Osteoblast (primary cell): ENCODE measurements around the gene ADCY4. TPM values are rescaled to one million over a fixed set of nuclear protein-coding genes. Genes with fewer than 3 reads are reported as not detected.

Experiments
- DNase-seq: peaks from one replicate; pipeline ENCODE4 v3.0.0; 2011; ENCODE audit warnings: low spot score, mixed read lengths; ENCODE audit not compliant: insufficient read length; ENCODE audit errors: missing footprints
- H2AFZ ChIP-seq: 2 replicates; pipeline ENCODE4 v1.6.0; 2011; ENCODE audit warnings: mild to moderate bottlenecking, low read length
- H3K27ac ChIP-seq: 2 replicates; pipeline ENCODE4 v1.5.1; 2011; ENCODE audit warnings: mild to moderate bottlenecking, low read depth, low read length, moderate library complexity
- H3K27me3 ChIP-seq: 2 replicates; pipeline ENCODE4 v1.6.0; 2012; ENCODE audit warnings: mild to moderate bottlenecking, control low read depth, inconsistent platforms, low read length, moderate library complexity; ENCODE audit not compliant: insufficient read depth
- H3K36me3 ChIP-seq: 2 replicates; pipeline ENCODE4 v1.5.1; 2011; ENCODE audit warnings: mild to moderate bottlenecking, low read length, control low read depth, moderate library complexity; ENCODE audit not compliant: insufficient read depth
- H3K4me1 ChIP-seq: 2 replicates; pipeline ENCODE4 v1.5.1; 2011; ENCODE audit warnings: mild to moderate bottlenecking, low read length, control low read depth, moderate library complexity; ENCODE audit not compliant: insufficient read depth
- H3K4me2 ChIP-seq: 2 replicates; pipeline ENCODE4 v1.6.0; 2011; ENCODE audit warnings: mild to moderate bottlenecking, low read length; ENCODE audit not compliant: insufficient read depth
- H3K4me3 ChIP-seq: fragments of 200-600 bp; sonication (generic); 3 replicates; pipeline ENCODE4 v1.5.1; 2012; ENCODE audit warnings: mild to moderate bottlenecking, low read length, inconsistent platforms; ENCODE audit not compliant: insufficient read depth
- H3K79me2 ChIP-seq: 2 replicates; pipeline ENCODE4 v1.6.0; 2012; ENCODE audit warnings: mild to moderate bottlenecking, low read length, control low read depth, inconsistent platforms; ENCODE audit not compliant: insufficient read depth
- H3K9me3 ChIP-seq: 2 replicates; pipeline ENCODE4 v1.5.1; 2011; ENCODE audit warnings: low read depth, low read length, control low read depth
- H4K20me1 ChIP-seq: 2 replicates; pipeline ENCODE4 v1.6.0; 2012; ENCODE audit warnings: mild to moderate bottlenecking, low read length, control low read depth; ENCODE audit not compliant: insufficient read depth
- CTCF ChIP-seq: IDR thresholded peaks from 2 replicates; pipeline ENCODE4 v1.5.1; 2011; ENCODE audit warnings: mild to moderate bottlenecking, low read depth, low read length, moderate library complexity; ENCODE audit errors: extremely low read depth
- total RNA-seq: library from RNA; depleted of rRNA; stranded (reverse); fragments of >200 nt; gene quantifications from 2 replicates; pipeline ENCODE4 v1.2.3, GENCODE V29; 2012

ADCY4 gene
- total RNA-seq, 1 donor: 18.8 TPM

DNA sequence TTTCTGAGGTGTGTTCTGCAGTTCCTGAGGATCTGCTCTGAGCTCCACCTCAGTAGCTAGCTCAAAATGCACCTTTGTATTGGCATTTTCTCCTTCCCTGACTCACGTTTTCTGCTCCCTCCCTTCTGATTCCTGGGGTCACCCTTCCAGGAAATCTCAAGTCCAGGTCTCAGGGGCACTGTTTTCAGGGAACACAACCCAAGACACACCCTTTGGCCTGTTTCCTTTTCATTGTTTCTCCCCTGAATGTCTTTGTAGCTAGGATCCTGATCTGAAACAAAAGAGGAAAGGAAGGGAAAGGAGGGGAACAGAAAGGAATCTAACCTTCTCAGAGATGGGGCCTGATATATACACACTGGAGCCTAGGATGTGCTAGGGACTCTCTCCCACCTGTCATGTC lies 12.3 kb upstream of the ADCY4 start:
- Histone ChIP-seq H3K36me3 (no peaks in the 10 kb centered on the region), H3K27ac (no peak overlapping the region), H3K4me2 (no peak overlapping the region), H3K4me3 (no peak overlapping the region), H3K4me1 (peaks cover 16% of the 10 kb centered on the region), H4K20me1 (no peaks in the 10 kb centered on the region), H3K9me3 (no peaks in the 10 kb centered on the region), H3K27me3 (no peaks in the 10 kb centered on the region), H2AFZ (peak overlapping the region; percentile 17), H3K79me2 (no peaks in the 10 kb centered on the region)
- no peak for TF ChIP-seq CTCF
- no peak for DNase-seq

DNA sequence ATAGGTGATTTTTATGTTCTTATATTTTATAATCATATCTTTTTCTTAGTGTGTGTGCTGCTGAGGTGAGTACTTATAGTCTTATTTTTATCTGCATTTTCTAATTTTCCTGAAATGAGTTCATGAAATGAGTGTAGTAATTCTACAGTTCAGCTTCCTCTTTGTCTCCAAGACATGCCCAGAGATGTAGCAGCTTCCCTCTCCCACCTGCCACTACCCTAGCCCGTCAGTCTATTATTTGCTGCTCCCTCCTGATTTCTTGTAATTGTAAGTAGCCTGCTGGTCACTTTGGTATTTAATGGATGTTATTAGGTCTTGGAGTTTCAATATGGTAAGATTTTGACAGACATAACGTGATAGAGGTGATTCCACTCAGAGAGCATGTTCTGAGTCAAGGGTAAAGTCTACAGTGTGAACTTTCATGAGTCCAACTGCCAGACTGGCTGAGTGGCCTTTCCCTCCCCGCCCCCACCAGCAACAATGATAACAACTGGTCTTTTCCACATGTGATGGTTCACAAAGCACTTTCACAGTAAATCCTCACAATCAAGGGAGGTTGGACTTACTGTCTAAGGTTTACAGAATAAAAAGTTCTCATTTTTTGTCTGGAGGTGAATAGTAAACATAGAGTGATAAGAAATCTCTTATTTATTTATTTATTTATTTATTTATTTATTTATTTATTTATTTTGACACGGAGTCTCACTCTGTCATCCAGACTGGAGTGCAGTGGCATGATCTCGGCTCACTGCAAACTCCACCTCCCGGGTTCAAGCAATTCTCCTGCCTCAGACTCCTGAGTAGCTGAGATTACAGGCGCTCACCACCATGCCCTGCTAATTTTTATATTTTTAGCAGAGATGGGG lies 9.2 kb upstream of the ADCY4 start:
- TF ChIP-seq CTCF: no peak
- Histone ChIP-seq H3K9me3 (no peaks in the 10 kb centered on the region), H3K36me3 (no peaks in the 10 kb centered on the region), H3K79me2 (no peaks in the 10 kb centered on the region), H4K20me1 (no peaks in the 10 kb centered on the region), H3K27ac (no peak overlapping the region), H2AFZ (no peak overlapping the region), H3K27me3 (peaks cover 4% of the 10 kb centered on the region), H3K4me1 (peaks cover 12% of the 10 kb centered on the region), H3K4me2 (no peak overlapping the region), H3K4me3 (no peak overlapping the region)
- no peak for DNase-seq

- no peak overlapping the region for H2AFZ ChIP-seq
- no peak for DNase-seq
Measured at GRCh38 chr14:24342889-24343288, 8.0 kb upstream of the ADCY4 start.

More at GRCh38 chr14:24342889-24343288, 8.0 kb upstream of the ADCY4 start:
- Histone ChIP-seq H3K79me2 (no peaks in the 10 kb centered on the region), H3K9me3 (no peaks in the 10 kb centered on the region), H3K4me2 (no peak overlapping the region), H4K20me1 (no peaks in the 10 kb centered on the region), H3K4me3 (no peak overlapping the region), H3K4me1 (peaks cover 13% of the 10 kb centered on the region), H3K27me3 (peaks cover 4% of the 10 kb centered on the region), H3K27ac (no peak overlapping the region), H3K36me3 (no peaks in the 10 kb centered on the region)
- TF ChIP-seq CTCF: no peak
